GM23338 (cell line): ENCODE results near the gene INTS6L. TPM values are rescaled to one million over a fixed set of nuclear protein-coding genes. Genes with fewer than 3 reads are reported as not detected.

Experiments used
- ATAC-seq: fragments of 200-7000 bp; cut with Tn5 transposase; 3 replicates; pipeline ENCODE4 v1.9.1; 2020
- DNase-seq: peaks from one replicate; pipeline ENCODE4 v3.0.0-alpha.2; 2015; ENCODE audit warnings: low spot score
- H2AFZ ChIP-seq: fragments of 200-600 bp; sonication (generic); 2 replicates; pipeline ENCODE4 v1.8.0; 2016; ENCODE audit warnings: antibody characterized with exemption, mild to moderate bottlenecking, moderate library complexity
- H3F3A ChIP-seq: fragments of 200-600 bp; sonication (generic); replicated peaks from 2 replicates; pipeline ENCODE4 v1.8.0; 2017; ENCODE audit warnings: antibody characterized with exemption, mixed run types, low read depth
- H3K27ac ChIP-seq: fragments of 200-600 bp; sonication (generic); 2 replicates; pipeline ENCODE4 v1.6.1; 2016; ENCODE audit warnings: low read depth
- H3K27me3 ChIP-seq: fragments of 200-600 bp; sonication (generic); 2 replicates; pipeline ENCODE4 v1.8.0; 2016; ENCODE audit warnings: mild to moderate bottlenecking, mixed run types, moderate library complexity; ENCODE audit not compliant: insufficient read depth
- H3K36me3 ChIP-seq: fragments of 200-600 bp; sonication (generic); 2 replicates; pipeline ENCODE4 v1.8.0; 2016; ENCODE audit warnings: mild to moderate bottlenecking; ENCODE audit not compliant: insufficient read depth
- H3K4me1 ChIP-seq: fragments of 200-600 bp; sonication (generic); 2 replicates; pipeline ENCODE4 v1.8.0; 2016; ENCODE audit warnings: mild to moderate bottlenecking, moderate library complexity; ENCODE audit not compliant: insufficient read depth
- H3K4me2 ChIP-seq: fragments of 200-600 bp; sonication (generic); 2 replicates; pipeline ENCODE4 v1.7.1; 2017; ENCODE audit warnings: mixed run types
- H3K4me3 ChIP-seq: fragments of 200-600 bp; sonication (generic); 2 replicates; pipeline ENCODE4 v1.6.1; 2016; ENCODE audit warnings: mixed run types
- H3K79me2 ChIP-seq: fragments of 200-600 bp; sonication (generic); replicated peaks from 2 replicates; pipeline ENCODE4 v1.8.0; 2017; ENCODE audit warnings: mild to moderate bottlenecking; ENCODE audit not compliant: insufficient read depth
- H3K9me2 ChIP-seq: fragments of 200-600 bp; sonication (generic); 2 replicates; pipeline ENCODE4 v1.8.0; 2017; ENCODE audit not compliant: insufficient read depth
- H4K20me1 ChIP-seq: fragments of 200-600 bp; sonication (generic); replicated peaks from 2 replicates; pipeline ENCODE4 v1.8.0; 2017; ENCODE audit warnings: mild to moderate bottlenecking; ENCODE audit not compliant: insufficient read depth
- H3K27ac Mint-ChIP-seq: 2 replicates; pipeline ENCODE4 v1.8.0; 2020; ENCODE audit warnings: inconsistent platforms, mild to moderate bottlenecking, moderate library complexity, mixed read lengths
- H3K27me3 Mint-ChIP-seq: 3 replicates; pipeline ENCODE4 v1.8.0; 2022; ENCODE audit warnings: low read depth, mild to moderate bottlenecking, moderate library complexity, mixed read lengths, inconsistent platforms; ENCODE audit not compliant: insufficient read depth, poor library complexity
- H3K36me3 Mint-ChIP-seq: 3 replicates; pipeline ENCODE4 v1.8.0; 2021; ENCODE audit warnings: low read depth, mild to moderate bottlenecking, inconsistent platforms, moderate library complexity, mixed read lengths
- H3K4me1 Mint-ChIP-seq: 3 replicates; pipeline ENCODE4 v1.8.0; 2020; ENCODE audit warnings: mild to moderate bottlenecking, inconsistent platforms, mixed read lengths
- H3K4me3 Mint-ChIP-seq: 3 replicates; pipeline ENCODE4 v1.8.0; 2021; ENCODE audit warnings: moderate library complexity, mild to moderate bottlenecking, inconsistent platforms, mixed read lengths
- H3K9me3 Mint-ChIP-seq: 3 replicates; pipeline ENCODE4 v1.8.0; 2020; ENCODE audit warnings: moderate library complexity, mild to moderate bottlenecking, inconsistent platforms, mixed read lengths
- JUNB ChIP-seq: IDR thresholded peaks from one replicate; pipeline ENCODE4 v1.6.1; 2016; ENCODE audit warnings: antibody characterized with exemption; ENCODE audit not compliant: unreplicated experiment
- POLR2AphosphoS5 ChIP-seq: IDR thresholded peaks from 2 replicates; pipeline ENCODE4 v1.6.1; 2016; ENCODE audit warnings: antibody characterized with exemption, low read depth
- polyA plus RNA-seq: library from polyadenylated mRNA; unstranded; fragments of >200 nt; fragmentation: Nextera tagmentation; extraction: Ambion mirVana; gene quantifications from 2 replicates; pipeline ENCODE4 v1.2.1, GENCODE V29; 2016
- total RNA-seq: library from RNA; depleted of rRNA; stranded (reverse); fragments of >200 nt; shearing (Covaris generic); gene quantifications from 2 replicates; pipeline ENCODE4 v1.2.3, GENCODE V29; 2014; rRNA removed
- TF ChIP-seq, protein P1 (sequence below), 2 experiments: fragments of 200-600 bp in 1 of 2; sonication (generic) in 1 of 2; conservative IDR thresholded peaks; 2 replicates each; pipeline versions ENCODE4 v1.5.1 to v1.6.1; 2016 to 2017; ENCODE audit warnings: antibody characterized with exemption in 2 of 2, low read depth in 2 of 2, mild to moderate bottlenecking in 2 of 2, moderate library complexity in 1 of 2

The INTS6L gene
- total and polyA plus RNA-seq, 2 experiments from 2014 or later, result 4.5 to 6.4 TPM

DNA sequence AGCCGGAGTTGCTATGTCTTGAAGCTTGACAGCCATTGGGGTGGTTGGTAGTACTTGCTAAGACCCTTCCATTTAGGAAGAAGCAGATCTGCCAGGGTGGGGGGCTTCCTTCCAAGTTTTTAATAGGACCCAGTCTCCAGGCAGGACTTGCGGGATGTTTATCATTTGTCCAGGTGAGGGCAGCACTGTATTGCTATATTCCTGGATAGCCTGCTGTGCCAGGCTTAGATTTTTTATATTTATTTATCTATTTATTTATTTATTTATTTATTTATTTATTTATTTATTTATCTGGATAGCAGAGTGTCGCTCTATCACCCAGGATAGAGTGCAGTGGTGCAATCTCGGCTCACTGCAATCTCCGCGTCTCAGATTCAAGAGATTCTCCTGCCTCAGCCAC is 105.5 kb downstream of the INTS6L start:
- peak; percentile 34 for DNase-seq
- H3K9me3 Mint-ChIP-seq, result no peaks in the 10 kb centered on the region

DNA sequence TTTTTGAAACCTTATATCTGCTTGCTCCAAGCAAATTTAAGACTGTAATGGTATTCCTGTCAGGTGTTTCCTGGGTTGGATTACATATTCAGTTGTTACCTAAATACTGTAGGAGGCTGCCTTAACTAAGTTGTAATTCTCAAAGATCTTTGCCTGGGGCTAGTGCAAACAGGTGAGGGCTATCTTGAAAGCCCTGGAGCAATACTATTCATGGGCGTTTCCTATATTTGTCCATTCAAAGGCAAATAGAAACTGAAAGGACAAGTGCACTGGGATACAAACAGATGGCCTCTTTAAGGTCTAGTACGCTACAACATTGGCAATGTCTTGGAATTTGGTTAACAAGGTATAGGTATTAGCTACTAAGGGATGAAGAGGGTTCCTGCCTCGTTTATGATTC is 108.9 kb downstream of the INTS6L start:
- H3F3A ChIP-seq, result no peaks in the 10 kb centered on the region
- no peaks in the 10 kb centered on the region for H3K4me1 ChIP-seq
- no peaks in the 10 kb centered on the region for H3K27me3 ChIP-seq
- H2AFZ ChIP-seq, result no peak overlapping the region
- no peak for TF ChIP-seq POLR2AphosphoS5
- no peaks in the 10 kb centered on the region for H3K27me3 Mint-ChIP-seq
- no peaks in the 10 kb centered on the region for H3K9me3 Mint-ChIP-seq
- H3K4me2 ChIP-seq, result no peak overlapping the region
- no peak for DNase-seq
- no peak overlapping the region for H3K27ac Mint-ChIP-seq
- H3K9me2 ChIP-seq, result no peaks in the 10 kb centered on the region
- no peaks in the 10 kb centered on the region for H3K36me3 Mint-ChIP-seq
- H3K4me1 Mint-ChIP-seq, result no peaks in the 10 kb centered on the region
- no peaks in the 10 kb centered on the region for H3K79me2 ChIP-seq
- no peak for ATAC-seq
- no peak overlapping the region for H3K4me3 ChIP-seq
- H3K4me3 Mint-ChIP-seq, result no peak overlapping the region
- no peaks in the 10 kb centered on the region for H4K20me1 ChIP-seq
- no peak overlapping the region for H3K27ac ChIP-seq
- no peaks in the 10 kb centered on the region for H3K36me3 ChIP-seq

More for the DNA sequence above, 105.5 kb downstream of the INTS6L start:
- Histone ChIP-seq H3K27me3 (no peaks in the 10 kb centered on the region), H3K36me3 (no peaks in the 10 kb centered on the region), H3K4me1 (no peaks in the 10 kb centered on the region), H3K4me3 (no peak overlapping the region), H3K9me2 (no peaks in the 10 kb centered on the region), H3K79me2 (no peaks in the 10 kb centered on the region), H4K20me1 (no peaks in the 10 kb centered on the region), H3K27ac (no peak overlapping the region), H3K4me2 (no peak overlapping the region), H2AFZ (no peak overlapping the region), H3F3A (no peaks in the 10 kb centered on the region)
- no peak overlapping the region for H3K4me3 Mint-ChIP-seq
- no peak overlapping the region for H3K27ac Mint-ChIP-seq
- no peaks in the 10 kb centered on the region for H3K27me3 Mint-ChIP-seq
- no peak for ATAC-seq
- H3K4me1 Mint-ChIP-seq, result no peaks in the 10 kb centered on the region
- no peaks in the 10 kb centered on the region for H3K36me3 Mint-ChIP-seq
- TF ChIP-seq, protein P1, sequence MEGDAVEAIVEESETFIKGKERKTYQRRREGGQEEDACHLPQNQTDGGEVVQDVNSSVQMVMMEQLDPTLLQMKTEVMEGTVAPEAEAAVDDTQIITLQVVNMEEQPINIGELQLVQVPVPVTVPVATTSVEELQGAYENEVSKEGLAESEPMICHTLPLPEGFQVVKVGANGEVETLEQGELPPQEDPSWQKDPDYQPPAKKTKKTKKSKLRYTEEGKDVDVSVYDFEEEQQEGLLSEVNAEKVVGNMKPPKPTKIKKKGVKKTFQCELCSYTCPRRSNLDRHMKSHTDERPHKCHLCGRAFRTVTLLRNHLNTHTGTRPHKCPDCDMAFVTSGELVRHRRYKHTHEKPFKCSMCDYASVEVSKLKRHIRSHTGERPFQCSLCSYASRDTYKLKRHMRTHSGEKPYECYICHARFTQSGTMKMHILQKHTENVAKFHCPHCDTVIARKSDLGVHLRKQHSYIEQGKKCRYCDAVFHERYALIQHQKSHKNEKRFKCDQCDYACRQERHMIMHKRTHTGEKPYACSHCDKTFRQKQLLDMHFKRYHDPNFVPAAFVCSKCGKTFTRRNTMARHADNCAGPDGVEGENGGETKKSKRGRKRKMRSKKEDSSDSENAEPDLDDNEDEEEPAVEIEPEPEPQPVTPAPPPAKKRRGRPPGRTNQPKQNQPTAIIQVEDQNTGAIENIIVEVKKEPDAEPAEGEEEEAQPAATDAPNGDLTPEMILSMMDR (conservative IDR thresholded peaks at IDR 0.05; ENCODE audit: low read depth in 2 of 2), result peak in 1 of 2 experiments; percentile 50; a peak in 3 of 4 replicates
- no peak for TF ChIP-seq JUNB

Other genes with a start within 250 kb of the INTS6L start
- gene ETDC, start 211.2 kb upstream of the INTS6L start, total RNA-seq, result not detected in 2 replicates
- not detected in 2 replicates for gene ETDC, start 211.2 kb upstream of the INTS6L start, polyA plus RNA-seq
- 5.8 and 6.6 TPM in 2 replicates for gene ZNF75D, start 176.6 kb upstream of the INTS6L start, total RNA-seq
- gene ZNF75D, start 176.6 kb upstream of the INTS6L start, polyA plus RNA-seq, result 2.2 and 2.9 TPM in 2 replicates
- 5.4 and 9.1 TPM in 2 replicates for gene ZNF449, start 175.9 kb upstream of the INTS6L start, total RNA-seq
- 3.2 and 4.8 TPM in 2 replicates for gene ZNF449, start 175.9 kb upstream of the INTS6L start, polyA plus RNA-seq
- gene SMIM10L2A, start 98.7 kb upstream of the INTS6L start, total RNA-seq, result 5.0 and 5.6 TPM in 2 replicates
- 1.4 and 1.7 TPM in 2 replicates for gene SMIM10L2A, start 98.7 kb upstream of the INTS6L start, polyA plus RNA-seq
- not detected in 2 replicates for gene CT45A1, start 193.0 kb downstream of the INTS6L start, total RNA-seq
- gene CT45A1, start 193.0 kb downstream of the INTS6L start, polyA plus RNA-seq, result not detected in 2 replicates
- gene CT45A3, start 247.5 kb downstream of the INTS6L start, total RNA-seq, result not detected in 2 replicates
- gene CT45A3, start 247.5 kb downstream of the INTS6L start, polyA plus RNA-seq, result not detected in 2 replicates